Measurements from ENCODE around the gene DOCK2.

DOCK2 gene

DNA sequence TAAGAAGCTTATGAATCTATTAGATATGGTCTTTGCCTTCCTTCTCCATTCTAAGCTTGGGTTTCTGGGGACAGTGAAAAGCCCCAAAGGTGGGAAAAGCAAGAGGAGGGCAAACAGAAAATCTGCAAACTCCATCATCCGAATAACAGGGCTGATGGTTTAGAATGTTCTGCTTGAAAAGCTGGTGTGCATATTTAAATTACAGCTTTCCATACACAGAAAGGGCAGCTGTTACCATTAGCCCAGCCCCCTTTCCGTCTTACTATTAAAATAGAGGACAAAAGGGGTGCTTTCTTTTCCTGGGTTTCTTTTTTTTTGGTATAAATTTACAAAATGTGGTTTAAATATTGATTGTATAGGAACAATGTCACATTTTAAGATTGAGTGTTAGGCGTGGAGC is 321.2 kb downstream of the DOCK2 start:
- no peak for DNase-seq (ENCODE audit: low spot score)
- in situ Hi-C loops (cut with MboI; ENCODE audit: low sequenced_read_pairs, unreplicated experiment), result no loop called here
- TF ChIP-seq, protein P1, sequence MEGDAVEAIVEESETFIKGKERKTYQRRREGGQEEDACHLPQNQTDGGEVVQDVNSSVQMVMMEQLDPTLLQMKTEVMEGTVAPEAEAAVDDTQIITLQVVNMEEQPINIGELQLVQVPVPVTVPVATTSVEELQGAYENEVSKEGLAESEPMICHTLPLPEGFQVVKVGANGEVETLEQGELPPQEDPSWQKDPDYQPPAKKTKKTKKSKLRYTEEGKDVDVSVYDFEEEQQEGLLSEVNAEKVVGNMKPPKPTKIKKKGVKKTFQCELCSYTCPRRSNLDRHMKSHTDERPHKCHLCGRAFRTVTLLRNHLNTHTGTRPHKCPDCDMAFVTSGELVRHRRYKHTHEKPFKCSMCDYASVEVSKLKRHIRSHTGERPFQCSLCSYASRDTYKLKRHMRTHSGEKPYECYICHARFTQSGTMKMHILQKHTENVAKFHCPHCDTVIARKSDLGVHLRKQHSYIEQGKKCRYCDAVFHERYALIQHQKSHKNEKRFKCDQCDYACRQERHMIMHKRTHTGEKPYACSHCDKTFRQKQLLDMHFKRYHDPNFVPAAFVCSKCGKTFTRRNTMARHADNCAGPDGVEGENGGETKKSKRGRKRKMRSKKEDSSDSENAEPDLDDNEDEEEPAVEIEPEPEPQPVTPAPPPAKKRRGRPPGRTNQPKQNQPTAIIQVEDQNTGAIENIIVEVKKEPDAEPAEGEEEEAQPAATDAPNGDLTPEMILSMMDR (IDR thresholded peaks at IDR 0.05; ENCODE audit: borderline replicate concordance, control extremely low read depth, extremely low read depth, insufficient read depth, missing control alignments), result no peak

DNA sequence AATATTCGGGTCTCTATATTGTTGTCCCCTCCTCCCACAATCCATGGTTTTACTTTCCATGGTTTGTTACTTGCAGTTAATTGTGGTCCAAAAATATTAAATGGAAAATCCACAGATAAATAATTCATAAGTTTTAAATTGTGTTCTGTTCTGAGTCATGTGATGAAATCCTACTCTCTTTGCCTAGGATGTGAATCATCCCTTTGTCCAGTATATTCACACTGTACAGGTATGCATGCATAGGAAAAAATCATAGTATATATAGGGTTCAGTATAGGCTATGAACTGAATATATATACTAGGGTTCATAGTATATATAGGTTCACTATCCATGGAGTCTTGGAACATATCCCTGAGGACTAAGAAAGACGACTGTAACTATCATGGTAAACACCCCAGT is 323.6 kb downstream of the DOCK2 start:
- no peak for DNase-seq (ENCODE audit: low spot score)
- TF ChIP-seq, protein P1 (IDR thresholded peaks at IDR 0.05; ENCODE audit: borderline replicate concordance, control extremely low read depth, extremely low read depth, insufficient read depth, missing control alignments), result no peak
- in situ Hi-C loops (cut with MboI; ENCODE audit: low sequenced_read_pairs, unreplicated experiment), result no loop called here

DNA sequence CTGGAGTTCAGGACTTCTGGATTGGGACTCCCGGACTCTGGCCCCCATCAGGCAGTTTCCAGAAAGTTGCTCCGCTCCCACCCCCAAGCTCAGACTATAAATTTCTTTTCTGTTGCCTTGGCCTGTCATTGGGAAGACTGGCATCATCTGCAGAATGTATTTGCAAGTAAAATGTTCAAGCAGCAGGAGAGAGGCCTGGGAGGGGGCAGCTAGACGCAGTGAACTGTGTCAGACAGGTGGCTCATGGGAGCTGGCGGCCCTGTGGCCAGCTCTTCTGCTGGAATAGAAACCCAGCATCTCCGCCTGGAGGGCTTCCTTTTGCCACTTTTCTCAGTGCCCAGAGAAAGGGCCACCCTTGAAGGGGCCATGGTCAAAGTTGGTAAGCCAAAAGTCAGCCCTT is 327.2 kb downstream of the DOCK2 start:
- TF ChIP-seq, protein P1 (IDR thresholded peaks at IDR 0.05; ENCODE audit: borderline replicate concordance, control extremely low read depth, extremely low read depth, insufficient read depth, missing control alignments), result no peak
- no peak for DNase-seq (ENCODE audit: low spot score)
- in situ Hi-C loops (cut with MboI; ENCODE audit: low sequenced_read_pairs, unreplicated experiment), result no loop called here

DNA sequence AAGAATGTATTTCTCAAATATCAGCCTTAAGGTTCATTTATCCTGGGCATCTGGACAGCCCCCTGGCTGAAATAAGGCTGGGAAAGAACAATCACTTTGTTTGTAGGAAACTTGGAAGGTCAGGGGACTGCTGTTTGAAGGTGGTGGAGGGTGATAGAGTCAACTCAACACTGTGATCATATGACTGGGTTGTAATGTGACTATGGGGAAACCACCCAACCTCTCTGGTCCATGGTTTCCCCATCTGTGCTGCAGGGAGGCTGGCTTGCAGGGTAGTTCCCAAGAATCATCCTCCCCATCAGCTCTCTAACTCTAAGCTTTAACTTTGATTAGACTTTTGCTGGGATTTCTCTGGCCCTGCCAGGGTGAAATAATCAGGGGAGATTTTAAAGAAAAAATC is 333.3 kb downstream of the DOCK2 start:
- in situ Hi-C loops (cut with MboI; ENCODE audit: low sequenced_read_pairs, unreplicated experiment), result no loop called here
- no peak for DNase-seq (ENCODE audit: low spot score)
- TF ChIP-seq, protein P1 (IDR thresholded peaks at IDR 0.05; ENCODE audit: borderline replicate concordance, control extremely low read depth, extremely low read depth, insufficient read depth, missing control alignments), result no peak

DNA sequence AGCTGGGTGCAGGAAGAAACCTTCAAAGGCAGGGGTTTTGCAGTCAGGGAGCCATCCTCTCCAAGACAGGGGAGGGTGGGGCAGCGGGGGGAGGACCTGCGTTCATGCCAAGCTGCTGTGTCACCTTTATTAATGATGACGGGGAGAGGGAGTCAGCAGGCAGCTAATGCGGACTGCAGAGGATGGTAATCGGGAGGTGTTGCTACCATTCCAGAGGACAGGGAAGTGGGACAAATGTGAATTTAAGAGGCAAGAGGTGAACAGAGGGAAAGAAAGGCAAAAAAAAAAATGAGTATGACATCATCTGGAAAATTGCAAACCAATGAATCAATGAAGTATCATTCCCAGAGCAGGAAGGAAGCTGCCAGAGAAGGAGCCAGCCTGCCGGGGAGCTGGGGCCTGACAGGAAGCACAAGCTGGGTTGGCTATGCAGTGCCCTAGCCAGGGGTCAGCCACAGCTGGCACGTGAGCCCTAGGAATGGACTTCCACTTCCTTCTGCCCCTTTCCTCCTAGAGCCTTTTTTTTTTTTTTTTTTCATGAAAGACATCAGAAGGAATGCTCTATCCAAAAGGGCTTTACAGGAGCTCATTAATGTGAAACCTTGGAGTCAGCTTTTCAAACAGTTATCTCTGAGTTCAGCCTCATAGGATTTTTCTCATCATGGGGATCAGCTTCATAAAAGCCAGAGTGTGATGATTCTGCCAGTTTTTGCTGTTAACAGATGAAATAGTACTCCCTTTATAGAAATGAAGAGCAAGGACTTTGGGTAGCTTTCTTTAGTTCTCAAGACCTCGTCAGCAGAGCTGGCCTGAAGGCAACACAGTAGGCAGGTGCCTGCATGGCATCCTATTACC is 334.1 kb downstream of the DOCK2 start:
- TF ChIP-seq, protein P1 (IDR thresholded peaks at IDR 0.05; ENCODE audit: borderline replicate concordance, control extremely low read depth, extremely low read depth, insufficient read depth, missing control alignments), result no peak
- in situ Hi-C loops (cut with MboI; ENCODE audit: low sequenced_read_pairs, unreplicated experiment), result no loop called here
- no peak for DNase-seq (ENCODE audit: low spot score)

DNA sequence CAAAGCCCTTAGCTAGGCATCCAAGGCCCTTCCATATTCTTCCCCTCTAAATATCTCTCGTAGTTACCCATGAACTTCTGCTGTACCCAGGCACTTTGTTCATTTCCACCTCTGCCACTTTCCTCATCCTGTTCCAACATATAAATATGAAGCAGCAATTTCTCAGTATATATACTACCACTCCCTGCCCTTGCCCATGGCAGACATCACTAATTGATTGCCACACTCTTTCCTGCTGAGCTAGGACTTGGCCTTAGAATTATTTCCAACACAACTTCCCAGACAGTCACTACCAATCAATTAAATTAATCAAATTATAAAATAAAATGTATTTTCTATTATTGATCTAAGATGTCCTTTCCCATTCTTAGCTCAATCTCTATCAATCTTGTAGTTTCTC is 334.7 kb downstream of the DOCK2 start:
- in situ Hi-C loops (cut with MboI; ENCODE audit: low sequenced_read_pairs, unreplicated experiment), result no loop called here
- no peak for DNase-seq (ENCODE audit: low spot score)
- TF ChIP-seq, protein P1 (IDR thresholded peaks at IDR 0.05; ENCODE audit: borderline replicate concordance, control extremely low read depth, extremely low read depth, insufficient read depth, missing control alignments), result no peak

All from GM13976 (cell line).